Measurements from ENCODE around the gene TSPEAR. TPM values are rescaled to one million over a fixed set of nuclear protein-coding genes. Genes with fewer than 3 reads are reported as not detected.
"Not testable (repeated sequence)": the region's sequence is repeated elsewhere in the genome, so short reads cannot be mapped to it uniquely, and the experiment has no call there.

The TSPEAR gene
- total RNA-seq, 1 experiment from 2014 or later = not detected

- H3K36me3 Mint-ChIP-seq (ENCODE audit: insufficient read depth, unreplicated experiment) = no peaks in the 10 kb centered on the region
- CTCF ChIA-PET = no interaction called here
- no peak overlapping the region for H3K27ac Mint-ChIP-seq (ENCODE audit: unreplicated experiment)
- H3K9me3 Mint-ChIP-seq (ENCODE audit: low read depth, unreplicated experiment) = peaks cover 11% of the 10 kb centered on the region
- intact Hi-C loops (cut with micrococcal nuclease; ENCODE audit: unreplicated experiment) = no loop called here
- peaks cover 85% of the 10 kb centered on the region for H3K27me3 Mint-ChIP-seq (ENCODE audit: unreplicated experiment)
- peaks cover 8% of the 10 kb centered on the region for H3K4me1 Mint-ChIP-seq (ENCODE audit: low read depth, unreplicated experiment)
- no TSS peak for BruUV-seq (replicated peaks)
- H3K4me3 Mint-ChIP-seq (ENCODE audit: low read depth, unreplicated experiment) = no peak overlapping the region
- DNase-seq = no peak
- no peak for TF ChIP-seq CTCF (IDR thresholded peaks at IDR 0.05; ENCODE audit: unreplicated experiment)
Observed at GRCh38 chr21:44583800-44584147, 127.6 kb downstream of the TSPEAR start.

GRCh38 chr21:44583089-44583799 is 128.1 kb downstream of the TSPEAR start:
- no TSS peak for BruUV-seq (replicated peaks)
- Mint-ChIP-seq H3K4me1 (ENCODE audit: low read depth, unreplicated experiment) (peaks cover 8% of the 10 kb centered on the region), H3K27me3 (ENCODE audit: unreplicated experiment) (peaks cover 85% of the 10 kb centered on the region), H3K4me3 (ENCODE audit: low read depth, unreplicated experiment) (no peak overlapping the region), H3K36me3 (ENCODE audit: insufficient read depth, unreplicated experiment) (no peaks in the 10 kb centered on the region), H3K9me3 (ENCODE audit: low read depth, unreplicated experiment) (peaks cover 11% of the 10 kb centered on the region), H3K27ac (ENCODE audit: unreplicated experiment) (no peak overlapping the region)
- DNase-seq = no peak
- CTCF ChIA-PET = interaction anchor here (0.6 kb wide), 1 partner anchor 19 kb away, joined by 3 read pairs; no protein-coding TSS in a partner anchor
- TF ChIP-seq CTCF (IDR thresholded peaks at IDR 0.05; ENCODE audit: unreplicated experiment) = no peak
- intact Hi-C loops (cut with micrococcal nuclease; ENCODE audit: unreplicated experiment) = no loop called here

GRCh38 chr21:44582055-44582454 is 129.3 kb downstream of the TSPEAR start:
- H3K27ac Mint-ChIP-seq (ENCODE audit: unreplicated experiment) = no peak overlapping the region
- H3K4me3 Mint-ChIP-seq (ENCODE audit: low read depth, unreplicated experiment) = no peak overlapping the region
- CTCF ChIA-PET = no interaction called here
- H3K4me1 Mint-ChIP-seq (ENCODE audit: low read depth, unreplicated experiment) = peaks cover 8% of the 10 kb centered on the region
- intact Hi-C loops (cut with micrococcal nuclease; ENCODE audit: unreplicated experiment) = no loop called here
- H3K27me3 Mint-ChIP-seq (ENCODE audit: unreplicated experiment) = peaks cover 80% of the 10 kb centered on the region
- H3K9me3 Mint-ChIP-seq (ENCODE audit: low read depth, unreplicated experiment) = peaks cover 11% of the 10 kb centered on the region
- no TSS peak for BruUV-seq (replicated peaks)
- no peak for TF ChIP-seq CTCF (IDR thresholded peaks at IDR 0.05; ENCODE audit: unreplicated experiment)
- H3K36me3 Mint-ChIP-seq (ENCODE audit: insufficient read depth, unreplicated experiment) = no peaks in the 10 kb centered on the region
- no peak for DNase-seq

GRCh38 chr21:44581158-44581557 is 130.2 kb downstream of the TSPEAR start:
- Mint-ChIP-seq H3K9me3 (ENCODE audit: low read depth, unreplicated experiment) (peaks cover 11% of the 10 kb centered on the region), H3K27ac (ENCODE audit: unreplicated experiment) (no peak overlapping the region), H3K4me3 (ENCODE audit: low read depth, unreplicated experiment) (no peak overlapping the region)

GRCh38 chr21:44580231-44580821 is 131.0 kb downstream of the TSPEAR start, which contains the start of gene KRTAP10-5:
Gene KRTAP10-5 (minus strand): TSS chr21:44580604. CDS start chr21:44580578, 26 bp downstream.
- H3K27me3 Mint-ChIP-seq (ENCODE audit: unreplicated experiment) = peaks cover 71% of the 10 kb centered on the region
- H3K4me1 Mint-ChIP-seq (ENCODE audit: low read depth, unreplicated experiment); BruUV-seq (replicated peaks); H3K27ac Mint-ChIP-seq (ENCODE audit: unreplicated experiment); H3K36me3 Mint-ChIP-seq (ENCODE audit: insufficient read depth, unreplicated experiment); intact Hi-C loops (cut with micrococcal nuclease; ENCODE audit: unreplicated experiment): not testable (repeated sequence)
- peak within 1 kb of the TSS; percentile 54 for H3K4me3 Mint-ChIP-seq (ENCODE audit: low read depth, unreplicated experiment)
- CTCF ChIA-PET = interaction anchor here (0.7 to 0.9 kb wide), 3 partner anchors 69 to 202 kb away, joined by 3 to 12 read pairs (median 5); no protein-coding TSS in a partner anchor
- peaks cover 11% of the 10 kb centered on the region for H3K9me3 Mint-ChIP-seq (ENCODE audit: low read depth, unreplicated experiment)
- peak; percentile 39 for DNase-seq

More at GRCh38 chr21:44581158-44581557, 130.2 kb downstream of the TSPEAR start:
- Mint-ChIP-seq H3K4me1 (ENCODE audit: low read depth, unreplicated experiment) (peaks cover 8% of the 10 kb centered on the region), H3K27me3 (ENCODE audit: unreplicated experiment) (peaks cover 71% of the 10 kb centered on the region), H3K36me3 (ENCODE audit: insufficient read depth, unreplicated experiment) (no peaks in the 10 kb centered on the region)
- CTCF ChIA-PET = no interaction called here
- no TSS peak for BruUV-seq (replicated peaks)
- TF ChIP-seq CTCF (IDR thresholded peaks at IDR 0.05; ENCODE audit: unreplicated experiment) = no peak
- DNase-seq = no peak
- intact Hi-C loops (cut with micrococcal nuclease; ENCODE audit: unreplicated experiment) = no loop called here

Measured in Calu3 (cell line).